Stomach (tissue), 9 donors: ENCODE measurements around the gene MED25. TPM values are rescaled to one million over a fixed set of nuclear protein-coding genes. Genes with fewer than 3 reads are reported as not detected.

Experiments used
- DNase-seq, 2 donors: peaks; one replicate each; pipeline versions ENCODE4 v3.0.0 to v3.0.0-alpha.2; 2013 to 2019
- H3K27ac ChIP-seq, 5 donors: fragments of 200-600 bp in 4 of 5; sonication (generic) in 4 of 5; one replicate each; pipeline ENCODE4 v1.5.1; 2013 to 2019; ENCODE audit warnings: mild to moderate bottlenecking in 1 of 5, moderate library complexity in 1 of 5
- H3K27me3 ChIP-seq, 3 donors: fragments of 200-600 bp; sonication (generic); one replicate each; pipeline ENCODE4 v1.5.1; 2017 to 2019; ENCODE audit warnings: mixed run types in 1 of 3
- H3K36me3 ChIP-seq, 4 donors: fragments of 200-600 bp; sonication (generic); 1 replicate in 3 of 4; 2 replicates in 1 of 4; pipeline ENCODE4 v1.5.1; 2016 to 2019
- H3K4me1 ChIP-seq, 4 donors: fragments of 200-600 bp; sonication (generic); one replicate each; pipeline ENCODE4 v1.5.1; 2016 to 2019
- H3K4me3 ChIP-seq, 4 donors: fragments of 200-600 bp; sonication (generic) in 3 of 4; one replicate each; pipeline ENCODE4 v1.5.1; 2016 to 2019; ENCODE audit warnings: mild to moderate bottlenecking in 1 of 4
- H3K9me3 ChIP-seq, 4 donors: fragments of 200-600 bp; sonication (generic); one replicate each; pipeline ENCODE4 v1.5.1; 2016 to 2019
- CTCF ChIP-seq, 7 experiments: fragments of 450-650 bp in 4 of 7; fragments of 200-600 bp in 3 of 7; sonication (generic) in 3 of 7; IDR thresholded peaks; one replicate each; pipeline ENCODE4 v1.5.1; 2016 to 2019; ENCODE audit warnings: antibody characterized with exemption in 7 of 7, control low read depth in 2 of 7, mild to moderate bottlenecking in 1 of 7
- EP300 ChIP-seq: sonication (generic); formaldehyde crosslinking; IDR thresholded peaks from one replicate; pipeline ENCODE4 v1.6.1; 2017; ENCODE audit warnings: antibody characterized with exemption
- POLR2A ChIP-seq, 4 donors: fragments of 450-650 bp; IDR thresholded peaks; one replicate each; pipeline ENCODE4 v1.6.1; 2016; ENCODE audit warnings: antibody characterized with exemption in 4 of 4, control low read depth in 2 of 4, mild to moderate bottlenecking in 1 of 4, moderate library complexity in 1 of 4
- POLR2AphosphoS5 ChIP-seq, 3 donors: sonication (generic); formaldehyde crosslinking; IDR thresholded peaks; one replicate each; pipeline ENCODE4 v1.6.1; 2016; ENCODE audit warnings: antibody characterized with exemption in 3 of 3
- whole genome bisulfite sequencing, 5 donors: extraction: QIAGEN DNeasy Blood & Tissue Kit in 3 of 5; methylation state at CpG; one replicate each; pipeline versions ENCODE4 v1.1.5 to v1.1.7; 2013 to 2018; 5-methylcytosine and 5-hydroxymethylcytosine counted together
- intact Hi-C: fragments of 100-400 bp; cut with DNase I; formaldehyde crosslinking; loops from one replicate; pipeline ENCODE4 v1.15.1; 2023; ENCODE audit warnings: low total_unique reads
- polyA plus RNA-seq, 3 donors: library from polyadenylated mRNA; stranded (reverse); fragments of 200-250 nt; gene quantifications; one replicate each; pipeline ENCODE4 v1.2.3, GENCODE V29; 2013
- total RNA-seq, 5 donors: library from RNA; depleted of rRNA; stranded (reverse); fragments of >200 nt; gene quantifications; one replicate each; pipeline versions ENCODE4 v1.1.0 to v1.2.3, GENCODE V29; 2014 to 2016
- donor health status: healthy with polysubstance abuse.
- donor health status: Bipolar disorder and iron deficiency.
- donor health status: healthy.

The MED25 gene
- total and polyA plus RNA-seq, 8 donors, result 18.0 to 387 (median 57.6) TPM

- DNase-seq, result peak in 1 of 2 donors; percentile 11
- no peaks in the 10 kb centered on the region for H3K27me3 ChIP-seq
- TF ChIP-seq EP300 (no peak), POLR2AphosphoS5 (IDR thresholded peaks at IDR 0.05) (no peak), CTCF (IDR thresholded peaks at IDR 0.05) (no peak)
- H3K27ac ChIP-seq, result peak overlapping the region in 1 of 5 donors; percentile 8
- peaks cover 25 to 55% (median 49%) of the 10 kb centered on the region in 4 donors for H3K4me1 ChIP-seq
- no peaks in the 10 kb centered on the region for H3K9me3 ChIP-seq
- 83 to 90% (median 89%) methylated on average over 8 to 26 of the region's 26 CpGs for WGBS, 5 donors
- peaks cover 68 to 83% (median 81%) of the 10 kb centered on the region in 4 donors for H3K36me3 ChIP-seq
- intact Hi-C loops, result no loop called here
- no peak overlapping the region for H3K4me3 ChIP-seq
Observed at GRCh38 chr19:49857061-49857837, 39.2 kb downstream of the MED25 start.

GRCh38 chr19:49857838-49858087 is 39.7 kb downstream of the MED25 start:
- H3K9me3 ChIP-seq, result no peaks in the 10 kb centered on the region
- 77 to 93% (median 88%) methylated on average over 2 to 5 of the region's 5 CpGs for WGBS, 5 donors

GRCh38 chr19:49858088-49858985 is 40.2 kb downstream of the MED25 start:
- H3K27me3 ChIP-seq, result no peaks in the 10 kb centered on the region
- intact Hi-C loops, result no loop called here
- H3K36me3 ChIP-seq, result peaks cover 77 to 94% (median 92%) of the 10 kb centered on the region in 4 donors
- 86 to 89% (median 88%) methylated on average over 27 to 37 of the region's 37 CpGs for WGBS, 5 donors
- TF ChIP-seq CTCF (IDR thresholded peaks at IDR 0.05) (no peak), POLR2A (IDR thresholded peaks at IDR 0.05) (no peak), POLR2AphosphoS5 (IDR thresholded peaks at IDR 0.05) (no peak)
- no peaks in the 10 kb centered on the region for H3K9me3 ChIP-seq
- no peak overlapping the region for H3K4me3 ChIP-seq
- peaks cover 16 to 49% (median 38%) of the 10 kb centered on the region in 4 donors for H3K4me1 ChIP-seq
- H3K27ac ChIP-seq, result peak overlapping the region in 2 of 5 donors; percentile 15 to 22
- DNase-seq, result no peak

More at GRCh38 chr19:49857838-49858087, 39.7 kb downstream of the MED25 start:
- H3K27ac ChIP-seq, result peak overlapping the region in 1 of 5 donors; percentile 8
- peaks cover 73 to 88% (median 87%) of the 10 kb centered on the region in 4 donors for H3K36me3 ChIP-seq
- intact Hi-C loops, result no loop called here
- no peaks in the 10 kb centered on the region for H3K27me3 ChIP-seq
- peaks cover 20 to 55% (median 44%) of the 10 kb centered on the region in 4 donors for H3K4me1 ChIP-seq
- TF ChIP-seq POLR2AphosphoS5 (IDR thresholded peaks at IDR 0.05), result no peak
- no peak for TF ChIP-seq CTCF (IDR thresholded peaks at IDR 0.05)
- no peak for TF ChIP-seq EP300
- TF ChIP-seq POLR2A (IDR thresholded peaks at IDR 0.05), result no peak
- no peak for DNase-seq
- no peak overlapping the region for H3K4me3 ChIP-seq

GRCh38 chr19:49859682-49860335 is 41.7 kb downstream of the MED25 start:
- TF ChIP-seq POLR2AphosphoS5 (IDR thresholded peaks at IDR 0.05) (no peak), EP300 (no peak), POLR2A (IDR thresholded peaks at IDR 0.05) (no peak), CTCF (IDR thresholded peaks at IDR 0.05) (no peak)
- WGBS, 5 donors, result 81 to 84% (median 82%) methylated on average over 16 to 22 of the region's 22 CpGs
- Histone ChIP-seq H3K27me3 (no peaks in the 10 kb centered on the region), H3K36me3 (peaks cover 85 to 100% (median 99%) of the 10 kb centered on the region in 4 donors), H3K4me1 (peaks cover 19 to 39% (median 30%) of the 10 kb centered on the region in 4 donors), H3K27ac (peak overlapping the region in 3 of 5 donors; percentile 75 to 78 (median 75)), H3K9me3 (no peaks in the 10 kb centered on the region), H3K4me3 (no peak overlapping the region)
- intact Hi-C loops, result no loop called here
- DNase-seq, result no peak
